ENCODE data around the gene SIX3.

The SIX3 gene

DNA sequence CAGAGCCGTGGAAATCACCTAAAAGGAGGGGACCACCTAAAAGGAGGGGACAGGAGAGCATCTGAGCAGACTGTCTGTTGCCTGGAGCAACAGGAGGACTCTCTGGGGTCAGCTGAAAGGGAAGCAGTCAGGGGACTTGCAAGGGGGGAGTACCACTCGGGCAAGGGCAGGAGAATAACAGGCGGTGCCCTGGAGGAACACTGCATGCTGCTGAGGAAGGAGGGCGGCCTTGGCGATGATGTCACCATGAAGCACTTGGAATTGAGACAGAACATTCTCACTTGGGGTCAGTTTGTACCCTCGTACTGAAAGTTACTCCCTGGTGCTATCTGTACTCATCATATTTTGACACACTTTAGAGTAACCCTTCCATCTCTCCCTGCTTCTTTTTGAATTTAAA is 18.4 kb downstream of the SIX3 start:
- peaks cover 25% of the 10 kb centered on the region for H3K27me3 ChIP-seq (ENCODE audit: insufficient read depth, poor library complexity, severe bottlenecking)

DNA sequence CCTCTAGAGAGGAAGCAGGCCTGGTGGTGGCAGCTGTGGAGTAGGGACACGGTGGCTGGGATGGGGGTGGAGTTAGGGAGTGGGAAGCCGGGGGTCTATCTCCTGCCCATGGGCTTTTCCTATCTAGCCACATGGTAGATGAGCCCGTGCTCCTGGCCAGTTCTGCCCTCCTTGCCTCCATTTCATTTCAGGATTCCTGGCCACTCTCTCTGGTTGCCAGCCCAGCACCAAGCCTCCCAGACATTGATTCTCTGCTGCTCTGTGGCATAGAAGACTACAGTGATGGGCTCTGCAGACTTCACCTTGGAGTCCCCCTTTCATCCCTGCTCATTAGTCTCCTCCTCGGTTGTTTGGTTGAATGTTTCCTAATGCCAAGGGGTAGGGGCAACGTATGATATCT is 19.4 kb downstream of the SIX3 start:
- Histone ChIP-seq H3K27ac (replicated peaks) (no peak overlapping the region), H3K4me3 (replicated peaks; ENCODE audit: insufficient read depth, low read length) (no peak overlapping the region), H3K27me3 (ENCODE audit: insufficient read depth, poor library complexity, severe bottlenecking) (peaks cover 19% of the 10 kb centered on the region)
- TF ChIP-seq, protein P1, sequence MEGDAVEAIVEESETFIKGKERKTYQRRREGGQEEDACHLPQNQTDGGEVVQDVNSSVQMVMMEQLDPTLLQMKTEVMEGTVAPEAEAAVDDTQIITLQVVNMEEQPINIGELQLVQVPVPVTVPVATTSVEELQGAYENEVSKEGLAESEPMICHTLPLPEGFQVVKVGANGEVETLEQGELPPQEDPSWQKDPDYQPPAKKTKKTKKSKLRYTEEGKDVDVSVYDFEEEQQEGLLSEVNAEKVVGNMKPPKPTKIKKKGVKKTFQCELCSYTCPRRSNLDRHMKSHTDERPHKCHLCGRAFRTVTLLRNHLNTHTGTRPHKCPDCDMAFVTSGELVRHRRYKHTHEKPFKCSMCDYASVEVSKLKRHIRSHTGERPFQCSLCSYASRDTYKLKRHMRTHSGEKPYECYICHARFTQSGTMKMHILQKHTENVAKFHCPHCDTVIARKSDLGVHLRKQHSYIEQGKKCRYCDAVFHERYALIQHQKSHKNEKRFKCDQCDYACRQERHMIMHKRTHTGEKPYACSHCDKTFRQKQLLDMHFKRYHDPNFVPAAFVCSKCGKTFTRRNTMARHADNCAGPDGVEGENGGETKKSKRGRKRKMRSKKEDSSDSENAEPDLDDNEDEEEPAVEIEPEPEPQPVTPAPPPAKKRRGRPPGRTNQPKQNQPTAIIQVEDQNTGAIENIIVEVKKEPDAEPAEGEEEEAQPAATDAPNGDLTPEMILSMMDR (IDR thresholded peaks at IDR 0.05; ENCODE audit: insufficient read depth, low read length), result no peak
- TF ChIP-seq REST (IDR thresholded peaks at IDR 0.05; ENCODE audit: insufficient replicate concordance, low read depth) (no peak), GABPA (IDR thresholded peaks at IDR 0.05; ENCODE audit: low read depth) (no peak), SPI1 (IDR thresholded peaks at IDR 0.05; ENCODE audit: borderline replicate concordance, low read depth) (no peak), POLR2AphosphoS5 (IDR thresholded peaks at IDR 0.05; ENCODE audit: low read depth) (no peak)
- DNase-seq (ENCODE audit: low read depth in 1 of 2, low spot score in 1 of 2), result no peak

More for the DNA sequence above, 18.4 kb downstream of the SIX3 start:
- no peak overlapping the region for H3K4me3 ChIP-seq (replicated peaks; ENCODE audit: insufficient read depth, low read length)
- no peak for DNase-seq (ENCODE audit: low read depth in 1 of 2, low spot score in 1 of 2)
- no peak overlapping the region for H3K27ac ChIP-seq (replicated peaks)
- no peak for TF ChIP-seq SPI1 (IDR thresholded peaks at IDR 0.05; ENCODE audit: borderline replicate concordance, low read depth)
- no peak for TF ChIP-seq POLR2AphosphoS5 (IDR thresholded peaks at IDR 0.05; ENCODE audit: low read depth)
- TF ChIP-seq REST (IDR thresholded peaks at IDR 0.05; ENCODE audit: insufficient replicate concordance, low read depth), result no peak
- TF ChIP-seq GABPA (IDR thresholded peaks at IDR 0.05; ENCODE audit: low read depth), result no peak
- TF ChIP-seq, protein P1 (IDR thresholded peaks at IDR 0.05; ENCODE audit: insufficient read depth, low read length), result no peak

DNA sequence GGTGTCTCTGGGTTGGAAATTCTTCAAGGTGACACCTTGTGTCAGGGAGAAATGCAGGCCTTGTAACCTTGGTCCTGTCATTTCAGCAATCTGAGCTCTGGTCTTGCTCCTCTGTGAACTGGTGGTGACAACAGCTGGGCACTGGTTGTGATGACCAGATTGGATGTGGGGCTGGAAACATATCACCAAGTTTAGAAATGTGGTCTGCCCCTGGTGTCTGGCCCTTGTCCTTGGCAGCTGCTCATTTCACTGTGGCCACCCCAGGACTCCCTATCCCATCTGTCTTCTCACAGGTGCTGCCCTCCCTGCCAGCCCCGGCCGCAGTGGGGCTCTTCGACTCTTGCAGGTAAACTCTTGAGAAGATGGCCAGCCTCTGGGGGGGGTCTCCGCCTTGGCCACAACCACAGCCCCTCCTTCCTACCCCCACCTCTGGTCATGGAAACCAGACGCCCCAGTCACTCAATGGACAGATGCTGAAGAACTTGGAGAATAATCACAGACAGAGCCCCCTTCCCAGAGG is 20.7 kb downstream of the SIX3 start:
- DNase-seq (ENCODE audit: low read depth in 1 of 2, low spot score in 1 of 2), result no peak

More for the DNA sequence above, 20.7 kb downstream of the SIX3 start:
- peaks cover 9% of the 10 kb centered on the region for H3K27me3 ChIP-seq (ENCODE audit: insufficient read depth, poor library complexity, severe bottlenecking)
- no peak overlapping the region for H3K27ac ChIP-seq (replicated peaks)
- H3K4me3 ChIP-seq (replicated peaks; ENCODE audit: insufficient read depth, low read length), result no peak overlapping the region
- TF ChIP-seq, protein P1 (IDR thresholded peaks at IDR 0.05; ENCODE audit: insufficient read depth, low read length), result no peak
- no peak for TF ChIP-seq POLR2AphosphoS5 (IDR thresholded peaks at IDR 0.05; ENCODE audit: low read depth)
- no peak for TF ChIP-seq SPI1 (IDR thresholded peaks at IDR 0.05; ENCODE audit: borderline replicate concordance, low read depth)
- TF ChIP-seq GABPA (IDR thresholded peaks at IDR 0.05; ENCODE audit: low read depth), result no peak
- TF ChIP-seq REST (IDR thresholded peaks at IDR 0.05; ENCODE audit: insufficient replicate concordance, low read depth), result no peak

Measured in HL-60 (cell line).